Skeletal muscle tissue (tissue), 4 donors: ENCODE data around the gene APRT. TPM values are rescaled to one million over a fixed set of nuclear protein-coding genes. Genes with fewer than 3 reads are reported as not detected.
"Not testable (repeated sequence)": the region's sequence is repeated elsewhere in the genome, so short reads cannot be mapped to it uniquely, and the experiment has no call there.

Experiments used
- H3K27ac ChIP-seq: one replicate; pipeline ENCODE4 v1.7.0; 2013; ENCODE audit warnings: mild to moderate bottlenecking, low read depth, low read length, inconsistent platforms
- H3K27me3 ChIP-seq, 3 donors: one replicate each; pipeline ENCODE4 v1.7.0; 2013; ENCODE audit warnings: low read length in 3 of 3; ENCODE audit not compliant: control insufficient read depth in 3 of 3, insufficient read depth in 3 of 3
- H3K36me3 ChIP-seq, 3 donors: one replicate each; pipeline ENCODE4 v1.7.0; 2013; ENCODE audit warnings: low read length in 3 of 3; ENCODE audit not compliant: control insufficient read depth in 3 of 3, insufficient read depth in 3 of 3
- H3K4me1 ChIP-seq, 3 donors: one replicate each; pipeline ENCODE4 v1.7.0; 2013; ENCODE audit warnings: low read length in 3 of 3, mild to moderate bottlenecking in 3 of 3; ENCODE audit not compliant: control insufficient read depth in 3 of 3, insufficient read depth in 3 of 3
- H3K4me3 ChIP-seq, 3 donors: one replicate each; pipeline ENCODE4 v1.7.0; 2013; ENCODE audit warnings: low read length in 3 of 3
- H3K9ac ChIP-seq, 3 donors: one replicate each; pipeline ENCODE4 v1.7.0; 2013; ENCODE audit warnings: low read length in 3 of 3, mild to moderate bottlenecking in 3 of 3, moderate library complexity in 2 of 3, low read depth in 1 of 3
- H3K9me3 ChIP-seq, 3 donors: one replicate each; pipeline ENCODE4 v1.7.0; 2013; ENCODE audit warnings: low read length in 3 of 3; ENCODE audit not compliant: control insufficient read depth in 3 of 3
- total RNA-seq: library from RNA; depleted of rRNA; stranded (reverse); fragments of >200 nt; gene quantifications from one replicate; pipeline ENCODE4 v1.2.3, GENCODE V29; 2014
- donor health status: Osteomylitis.

Gene APRT
- total RNA-seq, 1 donor from 2014 or later: 41.8 TPM

DNA sequence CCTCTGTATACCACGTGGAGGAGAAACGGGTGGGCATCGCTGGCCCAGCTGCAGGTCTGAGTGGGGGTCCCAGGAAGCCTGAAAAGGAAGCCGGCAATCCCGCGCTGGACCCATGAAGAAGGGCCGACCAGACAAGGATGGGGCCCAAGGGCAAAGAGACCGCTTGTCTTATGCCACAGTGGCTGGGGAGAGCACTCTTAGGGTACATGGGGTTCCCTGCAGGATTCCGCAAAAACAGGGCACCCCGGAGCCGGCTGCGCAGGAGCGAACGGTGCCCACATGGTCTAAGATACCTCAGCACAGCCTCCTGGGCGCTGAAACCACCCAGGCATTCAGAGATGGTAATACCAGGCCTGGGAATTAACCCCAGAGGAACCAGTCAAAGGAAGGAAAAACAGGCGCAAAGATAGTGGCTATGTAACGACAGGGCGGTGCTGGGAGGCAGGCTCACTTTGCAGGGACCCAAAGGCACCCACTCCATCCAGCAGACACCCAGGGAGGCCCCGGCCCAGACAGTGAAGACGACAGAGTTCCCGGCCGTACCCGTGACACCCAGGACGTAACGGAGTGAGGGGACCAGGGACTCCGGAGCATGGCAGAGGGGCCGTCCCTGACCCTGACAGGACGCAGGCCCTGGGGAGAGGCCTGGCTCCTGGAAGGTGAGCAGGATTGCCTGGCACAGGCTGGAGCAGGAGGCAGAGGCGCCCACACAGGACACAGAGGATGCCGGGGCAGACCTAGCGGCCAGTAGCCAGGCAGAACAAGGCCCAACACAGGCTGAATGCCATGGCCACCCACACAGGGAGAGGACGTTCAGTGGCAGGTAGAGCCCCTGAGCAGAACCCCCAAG is 37.0 kb downstream of the APRT start:
- H3K4me1 ChIP-seq: peaks cover 40 to 43% (median 41%) of the 10 kb centered on the region in 3 donors
- H3K9ac ChIP-seq: no peak overlapping the region
- H3K27me3 ChIP-seq: peaks cover 3 to 22% (median 14%) of the 10 kb centered on the region in 3 donors
- no peak overlapping the region for H3K4me3 ChIP-seq
- H3K27ac ChIP-seq: no peak overlapping the region
- no peaks in the 10 kb centered on the region for H3K9me3 ChIP-seq
- no peaks in the 10 kb centered on the region for H3K36me3 ChIP-seq

DNA sequence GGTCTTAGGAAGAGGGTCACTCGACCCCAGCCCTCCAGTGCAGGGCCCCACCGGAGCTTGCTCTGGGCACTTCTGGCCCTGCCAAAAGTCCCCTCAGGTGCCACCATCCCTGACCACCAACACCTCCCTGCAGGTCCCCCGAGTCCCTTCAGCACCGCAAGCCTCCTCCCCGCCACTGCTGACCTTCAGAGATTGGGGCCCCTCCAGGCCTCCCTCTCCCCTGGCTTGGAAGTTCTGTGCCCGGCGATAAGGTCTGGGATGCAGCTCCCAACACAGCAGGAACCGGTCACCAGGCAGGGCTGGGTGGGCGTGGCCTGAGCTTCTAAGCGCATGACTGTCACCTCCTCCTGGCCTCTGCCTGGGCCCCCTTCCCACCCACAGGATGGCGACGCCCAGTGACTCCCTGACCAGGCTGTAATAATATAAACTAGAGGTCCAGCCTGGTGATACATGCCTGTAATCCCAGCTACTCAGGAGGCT is 37.9 kb downstream of the APRT start:
- no peaks in the 10 kb centered on the region for H3K9me3 ChIP-seq
- no peak overlapping the region for H3K4me3 ChIP-seq
- no peak overlapping the region for H3K9ac ChIP-seq
- H3K27me3 ChIP-seq: peaks cover 3 to 19% (median 12%) of the 10 kb centered on the region in 3 donors
- H3K4me1 ChIP-seq: peaks cover 34 to 41% (median 36%) of the 10 kb centered on the region in 3 donors
- no peak overlapping the region for H3K27ac ChIP-seq
- H3K36me3 ChIP-seq: no peaks in the 10 kb centered on the region

DNA sequence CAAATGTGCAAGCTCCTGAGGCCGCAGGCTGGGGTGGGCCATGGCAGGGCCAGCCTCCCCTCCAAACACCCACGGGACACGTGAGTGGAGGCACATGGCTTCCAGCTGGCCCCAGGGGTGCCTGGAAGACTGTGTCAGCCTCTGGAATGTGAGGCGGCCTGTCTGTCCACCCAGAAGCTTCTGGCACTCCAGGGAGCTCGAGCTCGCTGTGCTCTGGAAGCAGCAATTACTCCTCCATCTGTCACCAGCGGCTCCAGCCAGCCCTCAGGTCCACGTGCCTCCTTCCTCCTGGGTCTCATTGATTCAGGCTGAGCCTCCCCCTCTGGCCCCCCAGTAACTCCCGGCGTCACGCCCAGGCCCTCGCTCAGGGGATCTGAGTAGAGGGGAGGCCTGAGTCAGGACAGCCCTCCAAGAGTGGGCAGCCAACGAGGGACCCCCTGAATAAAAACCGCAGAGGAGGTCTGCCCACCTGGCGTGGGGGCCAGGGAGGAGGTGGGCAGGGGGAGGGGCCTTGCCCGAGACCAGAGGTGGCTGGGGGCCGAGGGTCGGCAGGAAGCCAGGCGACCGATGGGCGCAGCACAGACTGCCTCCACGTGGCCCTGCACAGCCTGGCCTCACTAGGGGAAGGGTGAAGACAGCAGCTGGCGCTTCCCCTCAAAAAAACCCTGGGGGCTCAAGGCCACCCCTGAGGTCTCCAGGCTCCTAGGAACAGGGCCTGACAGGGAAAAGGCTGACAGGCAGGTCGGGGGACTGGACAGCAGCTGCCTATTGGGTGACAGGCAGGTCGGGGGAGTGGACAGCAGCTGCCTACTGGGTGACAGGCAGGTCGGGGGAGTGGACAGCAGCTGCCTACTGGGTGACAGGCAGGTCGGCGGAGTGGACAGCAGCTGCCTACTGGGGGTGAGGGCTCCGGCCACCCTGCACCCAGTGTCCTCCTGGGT is 38.6 kb downstream of the APRT start:
- Histone ChIP-seq H3K27me3 (peaks cover 3 to 26% (median 14%) of the 10 kb centered on the region in 3 donors), H3K36me3 (no peaks in the 10 kb centered on the region), H3K9ac (peak overlapping the region in 1 of 3 donors; percentile 45), H3K4me1 (peaks cover 41 to 47% (median 41%) of the 10 kb centered on the region in 3 donors), H3K4me3 (peak overlapping the region in 1 of 3 donors; percentile 29), H3K9me3 (no peaks in the 10 kb centered on the region), H3K27ac (peak overlapping the region; percentile 54)

DNA sequence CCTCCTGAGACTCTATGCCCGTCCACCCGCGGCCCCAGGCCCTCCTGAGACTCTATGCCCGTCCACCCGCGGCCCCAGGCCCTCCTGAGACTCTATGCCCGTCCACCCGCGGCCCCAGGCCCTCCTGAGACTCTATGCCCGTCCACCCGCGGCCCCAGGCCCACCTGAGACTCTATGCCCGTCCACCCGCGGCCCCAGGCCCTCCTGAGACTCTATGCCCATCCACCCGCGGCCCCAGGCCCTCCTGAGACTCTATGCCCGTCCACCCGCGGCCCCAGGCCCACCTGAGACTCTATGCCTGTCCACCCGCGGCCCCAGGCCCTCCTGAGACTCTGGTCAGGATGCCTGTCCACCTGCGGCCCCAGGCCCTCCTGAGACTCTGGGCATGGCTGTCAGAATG is 39.9 kb downstream of the APRT start:
- not testable (repeated sequence) for H3K9me3 ChIP-seq, H3K4me3 ChIP-seq, H3K27ac ChIP-seq, H3K36me3 ChIP-seq, H3K9ac ChIP-seq
- Histone ChIP-seq H3K4me1 (peaks cover 46 to 51% (median 49%) of the 10 kb centered on the region in 3 donors), H3K27me3 (peaks cover 0 to 27% (median 17%) of the 10 kb centered on the region in 3 donors)

DNA sequence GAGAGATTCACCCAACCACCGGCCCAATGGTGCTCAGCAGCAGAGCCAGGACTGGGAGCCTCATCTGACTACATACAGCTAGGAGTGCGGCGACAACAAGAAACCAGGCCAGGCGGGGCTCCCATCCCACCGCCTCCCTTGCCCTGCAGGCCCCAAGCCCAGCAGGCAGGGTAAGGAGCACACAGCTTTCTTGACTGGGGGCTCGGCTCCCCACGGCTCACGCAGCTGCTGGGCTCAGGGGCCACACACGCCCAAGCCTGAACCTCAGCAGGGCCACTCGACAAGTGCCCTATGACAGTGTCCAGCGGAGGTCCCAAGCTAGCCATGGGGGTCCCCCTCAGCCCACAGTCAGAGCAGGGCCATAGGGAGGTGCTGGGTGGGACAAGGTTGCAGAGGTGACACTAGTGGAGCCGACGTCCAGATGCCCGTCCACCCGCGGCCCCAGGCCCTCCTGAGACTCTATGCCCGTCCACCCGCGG is 40.4 kb downstream of the APRT start:
- H3K4me3 ChIP-seq: no peak overlapping the region
- H3K27ac ChIP-seq: no peak overlapping the region
- peak overlapping the region in 1 of 3 donors; percentile 50 for H3K9ac ChIP-seq
- no peaks in the 10 kb centered on the region for H3K9me3 ChIP-seq
- peaks cover 46 to 51% (median 49%) of the 10 kb centered on the region in 3 donors for H3K4me1 ChIP-seq
- H3K36me3 ChIP-seq: no peaks in the 10 kb centered on the region
- peaks cover 0 to 27% (median 17%) of the 10 kb centered on the region in 3 donors for H3K27me3 ChIP-seq

DNA sequence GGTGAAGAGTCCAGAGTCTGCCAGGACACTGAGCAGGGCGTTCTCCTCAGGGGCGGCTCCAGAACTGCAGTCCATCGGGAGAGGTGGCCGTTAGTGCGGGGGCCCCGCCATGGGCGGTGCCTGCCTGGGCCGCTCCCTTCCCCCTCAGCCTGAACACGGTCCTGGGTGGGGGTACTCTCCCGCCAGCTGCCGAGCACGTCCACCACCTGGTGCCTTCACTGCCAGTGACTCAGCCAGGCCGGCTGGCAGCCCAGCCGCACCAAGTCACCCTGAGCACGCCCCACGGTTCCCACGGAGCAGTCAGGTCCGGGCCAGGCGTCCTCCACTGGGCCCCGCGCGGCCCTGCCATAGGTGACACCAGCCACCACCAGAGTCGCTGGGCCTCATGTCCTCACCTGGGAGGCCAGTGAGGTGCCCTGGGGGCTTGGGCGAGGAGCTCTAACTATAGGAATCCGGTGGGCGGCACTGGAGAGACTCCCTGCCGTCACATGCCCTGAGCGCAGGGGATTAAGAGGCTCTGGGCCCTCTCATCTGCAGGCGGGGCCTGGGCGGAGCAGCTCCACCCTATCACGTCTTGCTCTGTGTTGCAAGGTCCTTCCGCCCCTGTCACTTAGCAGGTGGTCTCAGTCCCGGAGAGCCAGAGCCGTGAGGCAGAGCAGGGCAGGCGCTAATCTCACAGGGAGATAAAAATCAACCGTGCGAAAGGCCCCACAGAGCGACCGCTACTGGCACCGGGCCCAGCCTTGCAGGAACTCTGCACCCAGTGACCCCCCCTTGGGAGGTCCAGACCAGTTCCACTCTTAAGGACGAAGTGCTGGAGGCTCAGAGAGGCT is 41.1 kb downstream of the APRT start:
- H3K4me3 ChIP-seq: no peak overlapping the region

DNA sequence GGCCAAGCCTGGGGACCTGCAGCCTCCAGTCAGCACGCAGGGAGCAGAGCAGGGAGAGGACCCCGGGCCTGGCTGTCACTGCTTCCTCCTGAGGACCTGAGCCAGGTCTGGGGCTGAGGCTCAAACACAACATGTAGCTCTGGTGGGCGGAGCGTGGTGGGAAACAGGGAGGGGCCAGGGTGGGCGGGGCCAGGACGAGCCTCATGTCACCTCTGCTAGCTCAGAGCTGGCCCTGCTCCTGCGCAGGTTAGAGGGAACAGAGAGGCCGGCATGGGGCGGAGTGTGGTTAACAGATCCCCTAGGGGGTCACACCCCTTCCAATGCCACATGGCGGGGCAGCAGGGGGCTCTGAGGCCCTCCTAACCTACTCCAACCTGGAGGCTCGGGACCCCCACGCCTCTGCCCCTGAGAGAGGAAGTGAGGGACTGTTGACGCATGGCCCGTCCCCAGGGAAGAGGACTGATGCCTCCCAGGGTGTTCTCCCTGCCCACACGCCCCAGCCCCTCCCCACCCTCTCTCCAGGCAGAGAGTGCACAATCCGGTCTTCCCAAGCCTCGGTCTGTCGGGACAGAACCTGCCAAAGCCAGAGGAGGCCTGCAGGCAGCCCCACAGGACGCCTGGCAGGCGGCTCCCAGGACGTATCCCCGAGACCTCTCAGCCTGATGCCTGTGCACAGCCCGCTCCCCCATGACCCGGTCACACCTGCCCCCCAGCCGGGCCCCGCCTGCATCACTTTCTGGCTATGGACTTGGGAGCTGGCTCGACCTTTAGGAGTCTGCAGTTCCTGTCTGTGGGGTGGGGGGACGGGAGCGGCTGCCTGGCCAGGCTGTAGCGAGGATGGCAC is 41.9 kb downstream of the APRT start:
- Histone ChIP-seq H3K9ac (no peak overlapping the region), H3K4me1 (peaks cover 46 to 51% (median 49%) of the 10 kb centered on the region in 3 donors)

More for the DNA sequence above, 41.1 kb downstream of the APRT start:
- Histone ChIP-seq H3K4me1 (peaks cover 46 to 51% (median 49%) of the 10 kb centered on the region in 3 donors), H3K36me3 (no peaks in the 10 kb centered on the region), H3K27me3 (peaks cover 0 to 27% (median 17%) of the 10 kb centered on the region in 3 donors), H3K27ac (no peak overlapping the region), H3K9ac (peak overlapping the region in 1 of 3 donors; percentile 50), H3K9me3 (no peaks in the 10 kb centered on the region)

DNA sequence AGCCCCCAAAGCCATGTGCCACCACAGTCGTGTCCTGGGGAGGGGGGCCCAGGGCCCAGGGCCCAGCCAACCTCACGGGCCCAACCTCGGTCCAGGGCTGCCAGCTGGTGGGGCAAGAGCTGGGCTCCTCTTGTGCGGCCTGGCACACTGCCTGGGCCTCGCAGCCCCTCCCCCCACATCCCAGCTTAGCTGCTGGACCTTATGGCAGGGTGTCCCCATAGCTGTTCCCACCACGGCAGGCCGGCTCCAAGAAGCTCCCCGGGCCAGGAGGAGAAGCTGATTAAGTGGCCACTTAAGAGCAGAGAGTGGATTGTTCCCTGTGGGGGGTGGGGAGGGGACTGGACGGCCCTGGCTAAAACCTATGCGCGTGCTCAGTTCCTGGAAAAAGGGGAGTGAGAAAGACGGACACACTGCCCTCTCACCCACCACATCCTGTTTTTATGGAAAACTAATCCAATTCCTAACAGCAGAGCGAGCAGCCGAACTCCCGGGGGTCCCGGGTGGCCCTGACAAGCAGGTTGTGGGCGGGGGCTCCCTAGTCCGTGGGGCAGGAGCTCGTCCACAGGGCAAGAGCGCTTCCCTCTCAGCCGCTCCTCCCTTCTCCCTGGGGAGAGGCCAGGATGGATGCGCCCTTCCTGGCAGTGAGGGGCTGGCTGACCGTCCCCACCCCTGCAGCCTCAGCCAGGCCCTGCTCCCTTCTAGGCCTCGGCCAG is 43.5 kb downstream of the APRT start:
- H3K27me3 ChIP-seq: peaks cover 0 to 23% (median 12%) of the 10 kb centered on the region in 3 donors
- no peaks in the 10 kb centered on the region for H3K36me3 ChIP-seq
- no peak overlapping the region for H3K4me3 ChIP-seq
- peak overlapping the region in 1 of 3 donors; percentile 40 for H3K9ac ChIP-seq
- no peak overlapping the region for H3K27ac ChIP-seq
- no peaks in the 10 kb centered on the region for H3K9me3 ChIP-seq
- H3K4me1 ChIP-seq: peaks cover 39 to 40% (median 39%) of the 10 kb centered on the region in 3 donors

More for the DNA sequence above, 41.9 kb downstream of the APRT start:
- Histone ChIP-seq H3K4me3 (no peak overlapping the region), H3K27me3 (peaks cover 0 to 32% (median 17%) of the 10 kb centered on the region in 3 donors), H3K27ac (no peak overlapping the region), H3K9me3 (no peaks in the 10 kb centered on the region), H3K36me3 (no peaks in the 10 kb centered on the region)
